HEK293 (cell line): Measurements from ENCODE around the gene TMEM11.

ENCODE experiments used
- CTCF ChIA-PET: fragments of 350-600 bp; formaldehyde crosslinking; extraction: SDS; loops from one replicate; lab custom pipeline; 2021; ENCODE audit warnings: antibody characterized with exemption; lab: Yijun Ruan, JAX
- POLR2A ChIA-PET: fragments of 300-600 bp; formaldehyde crosslinking; extraction: SDS; loops from one replicate; lab custom pipeline; 2020; ENCODE audit warnings: antibody characterized with exemption, inconsistent platforms; lab: Yijun Ruan, JAX
- H3K27ac ChIP-seq: fragments of 200-500 bp; sonication (Bioruptor generic); 2 replicates; pipeline ENCODE4 v1.5.1; 2014; ENCODE audit warnings: low read depth, low read length, control low read depth, inconsistent platforms; ENCODE audit errors: extremely low read depth
- H3K36me3 ChIP-seq, 2 experiments: fragments of 200-500 bp in 1 of 2; sonication (Bioruptor generic) in 1 of 2; 1 replicate in 1 of 2; 2 replicates in 1 of 2; pipeline ENCODE4 v1.5.1; 2014 to 2017; ENCODE audit warnings: inconsistent platforms in 2 of 2, low read length in 2 of 2; ENCODE audit not compliant: control insufficient read depth in 2 of 2, insufficient read depth in 1 of 2
- H3K4me1 ChIP-seq: fragments of 200-500 bp; sonication (Bioruptor generic); 2 replicates; pipeline ENCODE4 v1.5.1; 2014; ENCODE audit warnings: mild to moderate bottlenecking, low read length, inconsistent platforms; ENCODE audit not compliant: control insufficient read depth, insufficient read depth
- H3K4me3 ChIP-seq: 2 replicates; pipeline ENCODE4 v1.5.1; 2011; ENCODE audit warnings: low read depth, mild to moderate bottlenecking, control low read depth, low read length, moderate library complexity
- H3K9me3 ChIP-seq: fragments of 200-500 bp; sonication (Bioruptor generic); 2 replicates; pipeline ENCODE4 v1.5.1; 2014; ENCODE audit warnings: low read depth, low read length, inconsistent platforms; ENCODE audit not compliant: control insufficient read depth, insufficient read depth
- EGR2 ChIP-seq: fragments of 450-650 bp; formaldehyde crosslinking; IDR thresholded peaks from 2 replicates; pipeline ENCODE4 v1.5.1; 2016; ENCODE audit warnings: low read depth, missing biosample characterization, missing genetic modification characterization
- KLF16 ChIP-seq: fragments of 450-650 bp; formaldehyde crosslinking; IDR thresholded peaks from 2 replicates; pipeline ENCODE4 v1.5.1; 2017; ENCODE audit warnings: missing biosample characterization, missing genetic modification characterization
- SALL2 ChIP-seq: fragments of 450-650 bp; formaldehyde crosslinking; IDR thresholded peaks from 2 replicates; pipeline ENCODE4 v1.5.0; 2017; ENCODE audit warnings: missing biosample characterization, mild to moderate bottlenecking, missing genetic modification characterization, borderline replicate concordance
- ZFHX2 ChIP-seq: fragments of 450-650 bp; formaldehyde crosslinking; conservative IDR thresholded peaks from 2 replicates; pipeline ENCODE4 v1.5.1; 2016; ENCODE audit warnings: missing biosample characterization, missing genetic modification characterization
- ZFP3 ChIP-seq: fragments of 450-650 bp; formaldehyde crosslinking; IDR thresholded peaks from 2 replicates; pipeline ENCODE4 v1.5.1; 2016; ENCODE audit warnings: low read depth, missing biosample characterization, missing genetic modification characterization
- ZNF157 ChIP-seq: fragments of 450-650 bp; formaldehyde crosslinking; IDR thresholded peaks from 2 replicates; pipeline ENCODE4 v1.5.1; 2016; ENCODE audit warnings: missing biosample characterization, missing genetic modification characterization
- ZNF280C ChIP-seq: fragments of 450-650 bp; formaldehyde crosslinking; IDR thresholded peaks from 2 replicates; pipeline ENCODE4 v1.5.1; 2016; ENCODE audit warnings: missing biosample characterization, missing genetic modification characterization
- ZNF366 ChIP-seq: fragments of 450-650 bp; formaldehyde crosslinking; conservative IDR thresholded peaks from 2 replicates; pipeline ENCODE4 v1.5.1; 2016; ENCODE audit warnings: missing biosample characterization, missing genetic modification characterization
- ZNF391 ChIP-seq: fragments of 450-650 bp; formaldehyde crosslinking; IDR thresholded peaks from 2 replicates; pipeline ENCODE4 v1.5.1; 2016; ENCODE audit warnings: low read depth, missing biosample characterization, missing genetic modification characterization, borderline replicate concordance
- ZNF423 ChIP-seq: fragments of 450-650 bp; formaldehyde crosslinking; IDR thresholded peaks from 2 replicates; pipeline ENCODE4 v1.5.1; 2016; ENCODE audit warnings: missing biosample characterization, missing genetic modification characterization
- ZNF529 ChIP-seq: fragments of 450-650 bp; formaldehyde crosslinking; IDR thresholded peaks from 2 replicates; pipeline ENCODE4 v1.5.1; 2017; ENCODE audit warnings: missing genetic modification characterization, missing biosample characterization; ENCODE audit not compliant: insufficient replicate concordance
- ZNF549 ChIP-seq: fragments of 450-650 bp; IDR thresholded peaks from 2 replicates; pipeline ENCODE4 v1.5.1; 2018; ENCODE audit warnings: missing biosample characterization, missing genetic modification characterization, mild to moderate bottlenecking, inconsistent platforms, moderate library complexity
- ZNF555 ChIP-seq: fragments of 450-650 bp; formaldehyde crosslinking; conservative IDR thresholded peaks from 2 replicates; pipeline ENCODE4 v1.5.1; 2017; ENCODE audit warnings: missing biosample characterization, mild to moderate bottlenecking, missing genetic modification characterization, inconsistent platforms
- ZNF571 ChIP-seq: fragments of 450-650 bp; formaldehyde crosslinking; IDR thresholded peaks from 2 replicates; pipeline ENCODE4 v1.5.0; 2017; ENCODE audit warnings: missing biosample characterization, missing genetic modification characterization
- ZNF747 ChIP-seq: fragments of 450-650 bp; formaldehyde crosslinking; IDR thresholded peaks from 2 replicates; pipeline ENCODE4 v1.5.1; 2016; ENCODE audit warnings: missing biosample characterization, missing genetic modification characterization
- TF ChIP-seq, protein P1 (sequence below): fragments of 450-650 bp; formaldehyde crosslinking; IDR thresholded peaks from 2 replicates; pipeline ENCODE4 v1.5.0; 2017; ENCODE audit warnings: missing biosample characterization, missing genetic modification characterization, borderline replicate concordance
- TF ChIP-seq, protein P2 (sequence below): fragments of 450-650 bp; formaldehyde crosslinking; IDR thresholded peaks from 2 replicates; pipeline ENCODE4 v1.5.1; 2016; ENCODE audit warnings: missing biosample characterization, missing genetic modification characterization
- TF ChIP-seq, protein P3 (sequence below): fragments of 450-650 bp; formaldehyde crosslinking; IDR thresholded peaks from 2 replicates; pipeline ENCODE4 v1.5.1; 2016; ENCODE audit warnings: missing biosample characterization, missing genetic modification characterization

Gene TMEM11

DNA sequence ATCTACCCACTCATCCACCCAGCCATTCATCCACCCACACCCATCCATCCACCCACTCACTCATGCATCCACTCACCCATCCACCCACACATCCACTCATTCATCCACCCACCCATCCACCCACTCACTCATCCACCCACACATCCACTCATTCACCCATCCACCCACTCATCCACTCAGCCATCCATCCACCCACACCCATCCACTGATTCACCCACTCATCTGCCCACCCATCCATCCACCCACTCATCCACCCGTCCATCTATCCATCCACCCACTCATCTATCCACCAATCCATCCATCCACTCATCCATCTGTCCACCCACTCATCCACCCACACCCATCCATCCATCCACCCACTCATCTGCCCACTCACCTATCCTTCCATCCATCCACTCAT is 22.0 kb upstream of the TMEM11 start:
- TF ChIP-seq ZNF529 (tag by site-specific recombination) (no peak), ZNF391 (no peak), ZFHX2 (tag by site-specific recombination) (peak; percentile 100), ZNF747 (tag by site-specific recombination) (0 out of 2 replicates have a peak, but pooled peaks have one; percentile 43), ZFP3 (no peak), ZNF366 (tag by site-specific recombination) (peak; percentile 92), KLF16 (0 out of 2 replicates have a peak, but pooled peaks have one; percentile 46), ZNF157 (tag by site-specific recombination) (peak; percentile 41; the same call in 1 of the 2 replicates), SALL2 (no peak), ZNF423 (tag by site-specific recombination) (no peak), ZNF571 (tag by site-specific recombination) (peak; percentile 61; the same call in 1 of the 2 replicates), ZNF280C (tag by site-specific recombination) (no peak), EGR2 (tag by site-specific recombination) (peak; percentile 100), ZNF549 (tag by site-specific recombination) (no peak)
- TF ChIP-seq, protein P1, sequence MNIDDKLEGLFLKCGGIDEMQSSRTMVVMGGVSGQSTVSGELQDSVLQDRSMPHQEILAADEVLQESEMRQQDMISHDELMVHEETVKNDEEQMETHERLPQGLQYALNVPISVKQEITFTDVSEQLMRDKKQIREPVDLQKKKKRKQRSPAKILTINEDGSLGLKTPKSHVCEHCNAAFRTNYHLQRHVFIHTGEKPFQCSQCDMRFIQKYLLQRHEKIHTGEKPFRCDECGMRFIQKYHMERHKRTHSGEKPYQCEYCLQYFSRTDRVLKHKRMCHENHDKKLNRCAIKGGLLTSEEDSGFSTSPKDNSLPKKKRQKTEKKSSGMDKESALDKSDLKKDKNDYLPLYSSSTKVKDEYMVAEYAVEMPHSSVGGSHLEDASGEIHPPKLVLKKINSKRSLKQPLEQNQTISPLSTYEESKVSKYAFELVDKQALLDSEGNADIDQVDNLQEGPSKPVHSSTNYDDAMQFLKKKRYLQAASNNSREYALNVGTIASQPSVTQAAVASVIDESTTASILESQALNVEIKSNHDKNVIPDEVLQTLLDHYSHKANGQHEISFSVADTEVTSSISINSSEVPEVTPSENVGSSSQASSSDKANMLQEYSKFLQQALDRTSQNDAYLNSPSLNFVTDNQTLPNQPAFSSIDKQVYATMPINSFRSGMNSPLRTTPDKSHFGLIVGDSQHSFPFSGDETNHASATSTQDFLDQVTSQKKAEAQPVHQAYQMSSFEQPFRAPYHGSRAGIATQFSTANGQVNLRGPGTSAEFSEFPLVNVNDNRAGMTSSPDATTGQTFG (tag by site-specific recombination) = 0 out of 2 replicates have a peak, but pooled peaks have one; percentile 15
- TF ChIP-seq, protein P2, sequence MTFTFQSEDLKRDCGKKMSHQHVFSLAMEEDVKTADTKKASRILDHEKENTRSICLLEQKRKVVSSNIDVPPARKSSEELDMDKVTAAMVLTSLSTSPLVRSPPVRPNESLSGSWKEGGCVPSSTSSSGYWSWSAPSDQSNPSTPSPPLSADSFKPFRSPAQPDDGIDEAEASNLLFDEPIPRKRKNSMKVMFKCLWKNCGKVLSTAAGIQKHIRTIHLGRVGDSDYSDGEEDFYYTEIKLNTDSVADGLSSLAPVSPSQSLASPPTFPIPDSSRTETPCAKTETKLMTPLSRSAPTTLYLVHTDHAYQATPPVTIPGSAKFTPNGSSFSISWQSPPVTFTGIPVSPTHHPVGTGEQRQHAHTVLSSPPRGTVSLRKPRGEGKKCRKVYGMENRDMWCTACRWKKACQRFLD (tag by site-specific recombination) = no peak
- TF ChIP-seq, all 188 proteins: peak for 8
- Histone ChIP-seq H3K4me3 (no peak overlapping the region), H3K27ac (no peak overlapping the region), H3K36me3 (no peaks in the 10 kb centered on the region), H3K9me3 (no peaks in the 10 kb centered on the region), H3K4me1 (no peaks in the 10 kb centered on the region; the same call in 1 of the 2 replicates)
- POLR2A ChIA-PET = no interaction called here
- CTCF ChIA-PET = no interaction called here

GRCh38 chr17:21233581-21234347 is 19.8 kb upstream of the TMEM11 start:
- CTCF ChIA-PET = interaction anchor here (0.6 to 0.7 kb wide), 2 partner anchors 16 to 317 kb away, joined by 3 read pairs; no protein-coding TSS in a partner anchor
- no peak for TF ChIP-seq ZNF555 (tag by site-specific recombination)
- TF ChIP-seq, protein P3, sequence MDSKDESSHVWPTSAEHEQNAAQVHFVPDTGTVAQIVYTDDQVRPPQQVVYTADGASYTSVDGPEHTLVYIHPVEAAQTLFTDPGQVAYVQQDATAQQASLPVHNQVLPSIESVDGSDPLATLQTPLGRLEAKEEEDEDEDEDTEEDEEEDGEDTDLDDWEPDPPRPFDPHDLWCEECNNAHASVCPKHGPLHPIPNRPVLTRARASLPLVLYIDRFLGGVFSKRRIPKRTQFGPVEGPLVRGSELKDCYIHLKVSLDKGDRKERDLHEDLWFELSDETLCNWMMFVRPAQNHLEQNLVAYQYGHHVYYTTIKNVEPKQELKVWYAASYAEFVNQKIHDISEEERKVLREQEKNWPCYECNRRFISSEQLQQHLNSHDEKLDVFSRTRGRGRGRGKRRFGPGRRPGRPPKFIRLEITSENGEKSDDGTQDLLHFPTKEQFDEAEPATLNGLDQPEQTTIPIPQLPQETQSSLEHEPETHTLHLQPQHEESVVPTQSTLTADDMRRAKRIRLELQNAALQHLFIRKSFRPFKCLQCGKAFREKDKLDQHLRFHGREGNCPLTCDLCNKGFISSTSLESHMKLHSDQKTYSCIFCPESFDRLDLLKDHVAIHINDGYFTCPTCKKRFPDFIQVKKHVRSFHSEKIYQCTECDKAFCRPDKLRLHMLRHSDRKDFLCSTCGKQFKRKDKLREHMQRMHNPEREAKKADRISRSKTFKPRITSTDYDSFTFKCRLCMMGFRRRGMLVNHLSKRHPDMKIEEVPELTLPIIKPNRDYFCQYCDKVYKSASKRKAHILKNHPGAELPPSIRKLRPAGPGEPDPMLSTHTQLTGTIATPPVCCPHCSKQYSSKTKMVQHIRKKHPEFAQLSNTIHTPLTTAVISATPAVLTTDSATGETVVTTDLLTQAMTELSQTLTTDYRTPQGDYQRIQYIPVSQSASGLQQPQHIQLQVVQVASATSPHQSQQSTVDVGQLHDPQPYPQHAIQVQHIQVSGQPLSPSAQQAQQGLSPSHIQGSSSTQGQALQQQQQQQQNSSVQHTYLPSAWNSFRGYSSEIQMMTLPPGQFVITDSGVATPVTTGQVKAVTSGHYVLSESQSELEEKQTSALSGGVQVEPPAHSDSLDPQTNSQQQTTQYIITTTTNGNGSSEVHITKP (tag by site-specific recombination) = 0 out of 2 replicates have a peak, but pooled peaks have one; percentile 9
- POLR2A ChIA-PET = interaction anchor here (0.6 kb wide), 1 partner anchor 125 kb away, joined by 8 read pairs; no protein-coding TSS in a partner anchor

More at GRCh38 chr17:21233581-21234347, 19.8 kb upstream of the TMEM11 start:
- Histone ChIP-seq H3K9me3 (no peaks in the 10 kb centered on the region), H3K4me1 (no peaks in the 10 kb centered on the region), H3K27ac (no peak overlapping the region), H3K4me3 (no peak overlapping the region), H3K36me3 (no peaks in the 10 kb centered on the region)
